A549 (cell line): ENCODE measurements around the gene GULP1.

Experiments
- CTCF ChIP-seq: fragments of >200 bp; sonication (Bioruptor Twin); formaldehyde crosslinking; IDR thresholded peaks from 3 replicates; pipeline ENCODE4 v1.5.1; 2016
- RAD21 ChIP-seq, 2 experiments: fragments of >200 bp in 1 of 2; sonication (Bioruptor Twin) in 1 of 2; formaldehyde crosslinking in 1 of 2; IDR thresholded peaks in 1 of 2; conservative IDR thresholded peaks in 1 of 2; 2 replicates in 1 of 2; 3 replicates in 1 of 2; pipeline ENCODE4 v1.6.1; 2012 to 2018; ENCODE audit warnings: inconsistent platforms in 1 of 2

- no peak for TF ChIP-seq CTCF
- no peak for TF ChIP-seq RAD21 (conservative IDR thresholded peaks at IDR 0.05 in 1 of 2, IDR thresholded peaks at IDR 0.05 in 1 of 2)
Observed at GRCh38 chr2:188382107-188382506, 90.4 kb downstream of the GULP1 start.
